Keratinocyte (primary cell): ENCODE measurements around the gene SHQ1. TPM values are rescaled to one million over a fixed set of nuclear protein-coding genes. Genes with fewer than 3 reads are reported as not detected.

Source experiments
- DNase-seq: peaks from one replicate; pipeline ENCODE4 v3.0.0-alpha.2; 2011; ENCODE audit warnings: low read depth, missing footprints, low spot score
- FAIRE-seq: peaks from 2 replicates; lab custom pipeline; 2011; peaks lifted over from hg19 to GRCh38; lab: Jason Lieb, UNC
- H2AFZ ChIP-seq: 2 replicates; pipeline ENCODE4 v1.6.0; 2012; ENCODE audit warnings: low read length, control low read depth, inconsistent platforms; ENCODE audit not compliant: control insufficient read depth
- H3K27ac ChIP-seq: 2 replicates; pipeline ENCODE4 v1.5.1; 2011; ENCODE audit warnings: low read length; ENCODE audit not compliant: control insufficient read depth, insufficient read depth
- H3K27me3 ChIP-seq: 3 replicates; pipeline ENCODE4 v1.6.0; 2011; ENCODE audit warnings: low read length; ENCODE audit not compliant: control insufficient read depth, insufficient read depth; ENCODE audit errors: extremely low read depth
- H3K36me3 ChIP-seq, 2 experiments: 2 replicates in 1 of 2; 3 replicates in 1 of 2; pipeline ENCODE4 v1.5.1; 2011; ENCODE audit warnings: low read length in 2 of 2, mild to moderate bottlenecking in 1 of 2; ENCODE audit not compliant: control insufficient read depth in 2 of 2, insufficient read depth in 2 of 2; ENCODE audit errors: extremely low read depth in 1 of 2
- H3K4me1 ChIP-seq: 3 replicates; pipeline ENCODE4 v1.5.1; 2011; ENCODE audit warnings: low read length; ENCODE audit not compliant: control insufficient read depth, insufficient read depth; ENCODE audit errors: extremely low read depth
- H3K4me2 ChIP-seq: 3 replicates; pipeline ENCODE4 v1.6.0; 2011; ENCODE audit warnings: low read depth, low read length; ENCODE audit not compliant: control insufficient read depth, insufficient read depth; ENCODE audit errors: extremely low read depth
- H3K4me3 ChIP-seq, 3 experiments: fragments of 200-600 bp in 1 of 3; sonication (generic) in 1 of 3; 2 replicates in 2 of 3; 3 replicates in 1 of 3; pipeline ENCODE4 v1.5.1; 2011 to 2016; ENCODE audit warnings: low read length in 3 of 3, mild to moderate bottlenecking in 3 of 3, control low read depth in 2 of 3, inconsistent platforms in 1 of 3, low read depth in 1 of 3, mixed read lengths in 1 of 3, mixed run types in 1 of 3, moderate library complexity in 1 of 3; ENCODE audit not compliant: control insufficient read depth in 2 of 3, insufficient read depth in 2 of 3; ENCODE audit errors: extremely low read depth in 1 of 3
- H3K79me2 ChIP-seq: 2 replicates; pipeline ENCODE4 v1.6.0; 2012; ENCODE audit warnings: low read length; ENCODE audit not compliant: control insufficient read depth, insufficient read depth
- H3K9ac ChIP-seq: 3 replicates; pipeline ENCODE4 v1.6.0; 2011; ENCODE audit warnings: low read length; ENCODE audit not compliant: control insufficient read depth, insufficient read depth; ENCODE audit errors: extremely low read depth
- H3K9me1 ChIP-seq: 3 replicates; pipeline ENCODE4 v1.6.0; 2011; ENCODE audit warnings: low read length; ENCODE audit not compliant: control insufficient read depth, insufficient read depth; ENCODE audit errors: extremely low read depth
- H3K9me3 ChIP-seq: 2 replicates; pipeline ENCODE4 v1.5.1; 2012; ENCODE audit warnings: low read depth, low read length; ENCODE audit not compliant: control insufficient read depth
- H4K20me1 ChIP-seq: 3 replicates; pipeline ENCODE4 v1.6.0; 2011; ENCODE audit warnings: low read length; ENCODE audit not compliant: control insufficient read depth, insufficient read depth; ENCODE audit errors: extremely low read depth
- EZH2 ChIP-seq: IDR thresholded peaks from one replicate; pipeline ENCODE4 v1.6.1; 2012; ENCODE audit warnings: inconsistent platforms, mild to moderate bottlenecking, low read length, moderate library complexity
- dilution Hi-C: fragments of 300-500 bp; cut with MboI; formaldehyde crosslinking; loops from one replicate; pipeline ENCODE4 v1.7.0; 2020; ENCODE audit warnings: low sequenced_read_pairs; ENCODE audit not compliant: extremely low pct_ligation_motif_present
- polyA plus RNA-seq, 5 experiments: library from polyadenylated mRNA; depleted of rRNA in 3 of 5; stranded (reverse) in 3 of 5; stranded (forward) in 1 of 5; unstranded in 1 of 5; fragments of >200 nt; gene quantifications; 1 replicate in 1 of 5; 2 replicates in 3 of 5; 3 replicates in 1 of 5; pipeline versions ENCODE4 v1.2.1 to v1.2.3, GENCODE V29; 2011 to 2012; ENCODE audit warnings: missing spikeins in 2 of 5, low read depth in 1 of 5, low replicate concordance in 1 of 5
- TF ChIP-seq, protein P1 (sequence below), 3 experiments: IDR thresholded peaks in 1 of 3; conservative IDR thresholded peaks in 1 of 3; optimal IDR thresholded peaks in 1 of 3; 2 replicates in 2 of 3; 3 replicates in 1 of 3; pipeline versions ENCODE3 to v1.5.1; 2011; ENCODE audit warnings: low read length in 3 of 3, mild to moderate bottlenecking in 3 of 3, moderate library complexity in 2 of 3, control low read depth in 1 of 3, inconsistent platforms in 1 of 3; ENCODE audit not compliant: insufficient read depth in 2 of 3; ENCODE audit errors: extremely low read depth in 1 of 3

SHQ1 gene
- polyA plus RNA-seq, 1 donor (not counting 4 experiments of a cell fraction or from before 2014, with no cell fraction given) = 17.7 TPM

DNA sequence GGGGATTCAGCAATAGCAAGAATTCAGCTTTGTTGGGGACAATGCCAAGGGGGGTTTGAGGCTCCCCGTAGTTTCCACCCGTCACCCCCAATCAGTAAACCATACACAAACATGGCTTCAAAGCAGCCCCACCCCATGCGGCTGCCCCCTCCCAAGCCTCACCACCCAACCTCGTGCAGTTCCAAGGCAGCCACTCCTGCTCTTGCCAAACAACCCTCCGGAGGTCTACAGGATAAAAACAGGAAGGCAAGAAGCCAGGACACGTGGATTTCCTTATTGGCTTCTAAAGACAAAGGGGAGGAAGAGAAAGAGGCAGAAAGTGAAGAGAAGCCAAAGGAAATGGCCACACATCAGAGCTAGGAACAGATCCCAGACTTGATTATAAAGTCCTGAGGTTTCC, 121.1 kb downstream of the SHQ1 start:
- dilution Hi-C loops = no loop called here
- H3K4me3 ChIP-seq = no peak overlapping the region
- no peak overlapping the region for H3K9ac ChIP-seq
- no peak overlapping the region for H2AFZ ChIP-seq
- TF ChIP-seq EZH2 = no peak
- TF ChIP-seq, protein P1, sequence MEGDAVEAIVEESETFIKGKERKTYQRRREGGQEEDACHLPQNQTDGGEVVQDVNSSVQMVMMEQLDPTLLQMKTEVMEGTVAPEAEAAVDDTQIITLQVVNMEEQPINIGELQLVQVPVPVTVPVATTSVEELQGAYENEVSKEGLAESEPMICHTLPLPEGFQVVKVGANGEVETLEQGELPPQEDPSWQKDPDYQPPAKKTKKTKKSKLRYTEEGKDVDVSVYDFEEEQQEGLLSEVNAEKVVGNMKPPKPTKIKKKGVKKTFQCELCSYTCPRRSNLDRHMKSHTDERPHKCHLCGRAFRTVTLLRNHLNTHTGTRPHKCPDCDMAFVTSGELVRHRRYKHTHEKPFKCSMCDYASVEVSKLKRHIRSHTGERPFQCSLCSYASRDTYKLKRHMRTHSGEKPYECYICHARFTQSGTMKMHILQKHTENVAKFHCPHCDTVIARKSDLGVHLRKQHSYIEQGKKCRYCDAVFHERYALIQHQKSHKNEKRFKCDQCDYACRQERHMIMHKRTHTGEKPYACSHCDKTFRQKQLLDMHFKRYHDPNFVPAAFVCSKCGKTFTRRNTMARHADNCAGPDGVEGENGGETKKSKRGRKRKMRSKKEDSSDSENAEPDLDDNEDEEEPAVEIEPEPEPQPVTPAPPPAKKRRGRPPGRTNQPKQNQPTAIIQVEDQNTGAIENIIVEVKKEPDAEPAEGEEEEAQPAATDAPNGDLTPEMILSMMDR (optimal IDR thresholded peaks at IDR 0.05 in 1 of 3, IDR thresholded peaks at IDR 0.05 in 1 of 3, conservative IDR thresholded peaks at IDR 0.05 in 1 of 3; ENCODE audit: extremely low read depth in 1 of 3, insufficient read depth in 2 of 3, low read length in 3 of 3) = no peak
- H4K20me1 ChIP-seq = no peaks in the 10 kb centered on the region
- peaks cover 24% of the 10 kb centered on the region for H3K4me1 ChIP-seq
- no peaks in the 10 kb centered on the region for H3K9me3 ChIP-seq
- DNase-seq = no peak
- H3K79me2 ChIP-seq = no peaks in the 10 kb centered on the region
- H3K27me3 ChIP-seq = no peaks in the 10 kb centered on the region
- FAIRE-seq = no peak
- no peaks in the 10 kb centered on the region for H3K36me3 ChIP-seq
- H3K9me1 ChIP-seq = no peaks in the 10 kb centered on the region
- no peak overlapping the region for H3K4me2 ChIP-seq
- H3K27ac ChIP-seq = no peak overlapping the region

DNA sequence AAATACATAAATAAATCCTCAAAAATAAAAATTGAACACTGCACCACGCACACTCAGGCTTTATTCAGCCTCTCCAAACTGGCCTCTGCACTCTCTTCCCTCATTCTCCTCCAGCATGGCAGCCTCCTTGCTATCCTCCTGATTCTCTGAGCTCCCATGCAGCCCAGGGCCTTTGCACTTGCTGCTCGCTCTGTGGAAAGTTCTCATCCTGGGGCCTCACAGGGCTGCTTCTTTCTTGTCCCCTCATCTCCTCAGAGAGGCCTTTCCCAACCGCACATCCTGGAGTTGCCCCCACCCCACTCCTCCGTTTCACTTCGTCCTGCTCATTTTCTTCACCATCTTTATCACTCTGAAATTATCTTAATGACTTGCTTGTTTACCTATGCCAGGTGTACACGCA, 123.0 kb downstream of the SHQ1 start:
- Histone ChIP-seq H3K9me3 (no peaks in the 10 kb centered on the region), H3K4me1 (peaks cover 24% of the 10 kb centered on the region), H2AFZ (no peak overlapping the region), H3K36me3 (no peaks in the 10 kb centered on the region), H4K20me1 (no peaks in the 10 kb centered on the region), H3K9me1 (no peaks in the 10 kb centered on the region), H3K27me3 (no peaks in the 10 kb centered on the region), H3K79me2 (no peaks in the 10 kb centered on the region), H3K4me3 (no peak overlapping the region), H3K27ac (no peak overlapping the region), H3K4me2 (no peak overlapping the region), H3K9ac (no peak overlapping the region)
- dilution Hi-C loops = no loop called here
- DNase-seq = no peak
- no peak for TF ChIP-seq EZH2
- TF ChIP-seq, protein P1 (optimal IDR thresholded peaks at IDR 0.05 in 1 of 3, IDR thresholded peaks at IDR 0.05 in 1 of 3, conservative IDR thresholded peaks at IDR 0.05 in 1 of 3; ENCODE audit: extremely low read depth in 1 of 3, insufficient read depth in 2 of 3, low read length in 3 of 3) = no peak
- no peak for FAIRE-seq
